Transverse colon (tissue), 4 donors: Measurements from ENCODE around the gene NCAPD2.

Experiments used
- EP300 ChIP-seq: sonication (generic); formaldehyde crosslinking; IDR thresholded peaks from one replicate; pipeline ENCODE4 v1.6.1; 2017; ENCODE audit warnings: antibody characterized with exemption, low read depth
- POLR2A ChIP-seq: fragments of 450-650 bp; IDR thresholded peaks from one replicate; pipeline ENCODE4 v1.6.1; 2016; ENCODE audit warnings: antibody characterized with exemption, mild to moderate bottlenecking, moderate library complexity
- POLR2AphosphoS5 ChIP-seq, 3 donors: sonication (generic); formaldehyde crosslinking; IDR thresholded peaks; one replicate each; pipeline ENCODE4 v1.6.1; 2016; ENCODE audit warnings: antibody characterized with exemption in 3 of 3
- TF ChIP-seq, protein P1 (sequence below), 5 experiments: fragments of 200-600 bp in 3 of 5; fragments of 450-650 bp in 2 of 5; sonication (generic) in 3 of 5; IDR thresholded peaks; 1 replicate in 2 of 5; 2 replicates in 3 of 5; pipeline ENCODE4 v1.5.1; 2016 to 2017; ENCODE audit warnings: antibody characterized with exemption in 5 of 5, inconsistent platforms in 3 of 5, mild to moderate bottlenecking in 2 of 5, moderate library complexity in 1 of 5

DNA sequence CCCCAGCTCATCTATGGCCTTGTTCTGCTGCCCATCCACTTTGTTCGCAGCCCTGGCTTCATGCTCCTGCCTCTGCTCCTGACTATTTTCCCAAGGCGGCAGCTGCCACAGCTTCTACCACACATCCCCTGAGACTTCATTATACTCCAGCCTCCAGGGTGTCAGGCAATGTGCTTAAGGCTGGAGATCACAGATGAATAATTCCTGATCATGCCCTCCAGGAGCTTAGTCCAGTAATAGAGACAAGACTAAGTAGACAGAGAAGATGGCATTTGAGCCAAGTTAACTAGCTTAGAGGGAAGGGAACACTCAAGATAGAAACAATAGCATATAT is 34.9 kb upstream of the NCAPD2 start:
- TF ChIP-seq POLR2A (no peak), POLR2AphosphoS5 (IDR thresholded peaks at IDR 0.05) (no peak), EP300 (no peak)
- TF ChIP-seq, protein P1, sequence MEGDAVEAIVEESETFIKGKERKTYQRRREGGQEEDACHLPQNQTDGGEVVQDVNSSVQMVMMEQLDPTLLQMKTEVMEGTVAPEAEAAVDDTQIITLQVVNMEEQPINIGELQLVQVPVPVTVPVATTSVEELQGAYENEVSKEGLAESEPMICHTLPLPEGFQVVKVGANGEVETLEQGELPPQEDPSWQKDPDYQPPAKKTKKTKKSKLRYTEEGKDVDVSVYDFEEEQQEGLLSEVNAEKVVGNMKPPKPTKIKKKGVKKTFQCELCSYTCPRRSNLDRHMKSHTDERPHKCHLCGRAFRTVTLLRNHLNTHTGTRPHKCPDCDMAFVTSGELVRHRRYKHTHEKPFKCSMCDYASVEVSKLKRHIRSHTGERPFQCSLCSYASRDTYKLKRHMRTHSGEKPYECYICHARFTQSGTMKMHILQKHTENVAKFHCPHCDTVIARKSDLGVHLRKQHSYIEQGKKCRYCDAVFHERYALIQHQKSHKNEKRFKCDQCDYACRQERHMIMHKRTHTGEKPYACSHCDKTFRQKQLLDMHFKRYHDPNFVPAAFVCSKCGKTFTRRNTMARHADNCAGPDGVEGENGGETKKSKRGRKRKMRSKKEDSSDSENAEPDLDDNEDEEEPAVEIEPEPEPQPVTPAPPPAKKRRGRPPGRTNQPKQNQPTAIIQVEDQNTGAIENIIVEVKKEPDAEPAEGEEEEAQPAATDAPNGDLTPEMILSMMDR (IDR thresholded peaks at IDR 0.05), result no peak
